IgD-negative memory B cell (primary cell): Measurements from ENCODE around the gene BTBD3. TPM values are rescaled to one million over a fixed set of nuclear protein-coding genes. Genes with fewer than 3 reads are reported as not detected.

ENCODE experiments used
- H3K27ac Mint-ChIP-seq, 3 donors: one replicate each; pipeline ENCODE4 v1.8.0; 2020 to 2022; ENCODE audit warnings: mild to moderate bottlenecking in 3 of 3, mixed read lengths in 3 of 3, moderate library complexity in 1 of 3
- H3K27me3 Mint-ChIP-seq: one replicate; pipeline ENCODE4 v1.8.0; 2021; ENCODE audit warnings: mixed read lengths
- H3K36me3 Mint-ChIP-seq: one replicate; pipeline ENCODE4 v1.8.0; 2020; ENCODE audit warnings: mild to moderate bottlenecking, mixed read lengths
- H3K4me1 Mint-ChIP-seq, 3 donors: one replicate each; pipeline ENCODE4 v1.8.0; 2020 to 2022; ENCODE audit warnings: mixed read lengths in 3 of 3, mild to moderate bottlenecking in 1 of 3
- H3K4me3 Mint-ChIP-seq, 4 donors: one replicate each; pipeline ENCODE4 v1.8.0; 2020 to 2022; ENCODE audit warnings: mild to moderate bottlenecking in 4 of 4, mixed read lengths in 4 of 4, moderate library complexity in 3 of 4
- H3K9me3 Mint-ChIP-seq, 3 donors: one replicate each; pipeline ENCODE4 v1.8.0; 2020 to 2021; ENCODE audit warnings: mixed read lengths in 3 of 3, mild to moderate bottlenecking in 1 of 3
- polyA plus RNA-seq: library from polyadenylated mRNA; unstranded; fragments of 300-500 nt; fragmentation: Illumina TruSeq; gene quantifications from one replicate; pipeline ENCODE4 v1.2.3, GENCODE V29; 2021

BTBD3 gene
- polyA plus RNA-seq, 1 donor from 2014 or later: not detected

GRCh38 chr20:11929947-11930346 lies 12.3 kb downstream of the BTBD3 start:
- H3K4me3 Mint-ChIP-seq: no peak overlapping the region
- H3K27me3 Mint-ChIP-seq: no peaks in the 10 kb centered on the region

DNA sequence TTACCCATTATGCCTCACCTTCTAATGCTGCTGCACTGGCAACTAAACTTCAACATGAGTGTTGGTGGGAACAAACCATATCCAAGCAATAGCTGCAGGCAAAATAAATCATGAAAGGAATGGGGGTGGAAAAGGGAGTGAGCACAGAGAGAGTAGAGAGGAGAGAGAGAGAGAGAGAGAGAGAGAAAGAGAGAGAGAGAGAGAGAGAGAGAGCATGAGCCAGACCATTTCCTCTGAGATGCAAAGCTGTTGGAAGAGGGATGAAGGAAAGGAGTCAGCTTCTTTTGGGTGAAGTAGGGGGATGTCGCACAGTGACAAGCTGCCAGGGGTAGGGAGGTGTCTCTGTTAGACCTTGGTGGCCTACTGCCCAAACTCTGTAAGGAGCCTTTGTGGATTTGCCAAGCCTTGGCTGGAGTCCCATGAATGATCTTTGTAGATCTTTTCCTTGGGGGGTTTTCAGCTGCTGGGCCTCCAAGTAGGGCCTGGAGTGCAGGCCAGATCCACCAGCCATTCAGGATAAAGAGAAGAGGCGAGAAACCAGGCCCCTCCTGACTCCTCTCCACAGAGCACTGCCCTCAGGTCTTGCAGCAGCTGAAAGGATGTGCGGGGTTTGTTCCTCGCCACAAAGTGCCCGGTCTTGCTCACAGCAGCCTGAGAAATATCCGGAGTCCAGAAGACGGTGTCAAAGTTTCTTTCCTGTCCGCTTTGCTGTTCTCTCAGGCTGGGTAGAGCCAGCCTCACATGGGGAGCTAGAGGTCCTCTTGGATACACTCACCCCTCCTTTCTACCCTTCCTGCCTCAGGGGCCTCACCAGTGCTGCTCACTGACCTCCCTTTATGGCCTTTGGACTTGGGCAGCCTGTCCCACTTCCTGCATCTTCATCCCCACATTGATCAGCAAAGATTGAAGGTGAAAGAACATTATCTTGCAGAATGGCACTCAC lies 17.8 kb downstream of the BTBD3 start:
- H3K27ac Mint-ChIP-seq: no peak overlapping the region
- no peaks in the 10 kb centered on the region for H3K36me3 Mint-ChIP-seq
- H3K9me3 Mint-ChIP-seq: peaks cover 0 to 5% (median 0%) of the 10 kb centered on the region in 3 donors
- H3K27me3 Mint-ChIP-seq: no peaks in the 10 kb centered on the region
- no peak overlapping the region for H3K4me3 Mint-ChIP-seq
- H3K4me1 Mint-ChIP-seq: no peaks in the 10 kb centered on the region

More at GRCh38 chr20:11929947-11930346, 12.3 kb downstream of the BTBD3 start:
- H3K9me3 Mint-ChIP-seq: peaks cover 0 to 6% (median 2%) of the 10 kb centered on the region in 3 donors
- no peaks in the 10 kb centered on the region for H3K4me1 Mint-ChIP-seq
- no peaks in the 10 kb centered on the region for H3K36me3 Mint-ChIP-seq
- H3K27ac Mint-ChIP-seq: no peak overlapping the region

DNA sequence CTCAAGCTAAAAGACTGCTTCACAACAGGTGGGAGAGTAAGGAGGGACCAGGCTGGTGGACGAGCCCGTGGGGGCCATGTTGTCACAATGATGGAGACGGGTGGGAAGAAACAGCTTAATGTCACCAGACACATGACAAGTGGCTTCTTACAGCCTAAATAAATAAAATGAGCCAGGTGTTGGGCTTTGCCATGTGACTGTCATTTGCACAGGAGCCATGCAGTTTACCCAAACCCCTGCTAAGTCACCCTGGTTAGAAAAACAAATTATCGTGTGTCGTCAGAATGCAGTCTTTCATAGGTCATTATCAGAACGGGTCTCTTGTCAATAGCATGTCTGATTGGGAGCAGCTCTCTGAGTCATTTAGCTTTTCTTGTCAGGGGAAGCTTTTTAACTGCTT lies 18.5 kb downstream of the BTBD3 start:
- no peak overlapping the region for H3K27ac Mint-ChIP-seq
- H3K36me3 Mint-ChIP-seq: no peaks in the 10 kb centered on the region
- H3K4me3 Mint-ChIP-seq: no peak overlapping the region
- no peaks in the 10 kb centered on the region for H3K4me1 Mint-ChIP-seq
- H3K27me3 Mint-ChIP-seq: no peaks in the 10 kb centered on the region
- H3K9me3 Mint-ChIP-seq: peaks cover 0 to 5% (median 0%) of the 10 kb centered on the region in 3 donors

- H3K4me3 Mint-ChIP-seq: no peak overlapping the region
- no peaks in the 10 kb centered on the region for H3K36me3 Mint-ChIP-seq
- no peaks in the 10 kb centered on the region for H3K27me3 Mint-ChIP-seq
- H3K4me1 Mint-ChIP-seq: no peaks in the 10 kb centered on the region
- H3K9me3 Mint-ChIP-seq: peaks cover 0 to 5% (median 0%) of the 10 kb centered on the region in 3 donors
- no peak overlapping the region for H3K27ac Mint-ChIP-seq
Measured at GRCh38 chr20:11937230-11937629, 19.5 kb downstream of the BTBD3 start.

GRCh38 chr20:11941593-11942246 lies 24.0 kb downstream of the BTBD3 start:
- Mint-ChIP-seq H3K36me3 (no peaks in the 10 kb centered on the region), H3K27me3 (no peaks in the 10 kb centered on the region), H3K4me3 (no peak overlapping the region), H3K9me3 (peaks cover 0 to 2% (median 0%) of the 10 kb centered on the region in 3 donors), H3K27ac (no peak overlapping the region), H3K4me1 (no peaks in the 10 kb centered on the region)

DNA sequence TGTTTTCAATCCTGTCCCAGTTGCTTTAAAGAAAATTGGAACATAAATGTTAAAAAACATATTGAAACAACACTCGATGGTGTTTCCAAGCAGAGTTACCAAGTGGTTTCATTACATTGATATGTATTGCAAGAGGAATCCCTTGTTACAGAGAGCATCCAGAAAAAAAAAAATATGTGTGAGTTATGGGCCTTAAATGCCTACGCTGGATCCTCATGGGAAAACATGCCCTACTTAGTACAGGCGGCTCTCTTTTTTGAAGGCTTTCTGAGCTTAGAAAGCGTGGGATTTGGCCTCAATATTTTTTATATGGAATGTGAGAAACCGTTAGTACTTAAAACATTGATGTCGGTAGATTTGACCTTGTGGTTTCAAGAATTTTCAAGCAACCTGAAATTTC lies 26.1 kb downstream of the BTBD3 start:
- no peak overlapping the region for H3K27ac Mint-ChIP-seq
- no peak overlapping the region for H3K4me3 Mint-ChIP-seq
- peaks cover 0 to 4% (median 2%) of the 10 kb centered on the region in 3 donors for H3K9me3 Mint-ChIP-seq
- H3K36me3 Mint-ChIP-seq: no peaks in the 10 kb centered on the region
- no peaks in the 10 kb centered on the region for H3K27me3 Mint-ChIP-seq
- no peaks in the 10 kb centered on the region for H3K4me1 Mint-ChIP-seq

- H3K4me1 Mint-ChIP-seq: no peaks in the 10 kb centered on the region
- H3K9me3 Mint-ChIP-seq: peaks cover 0 to 11% (median 5%) of the 10 kb centered on the region in 3 donors
- no peaks in the 10 kb centered on the region for H3K36me3 Mint-ChIP-seq
- no peak overlapping the region for H3K4me3 Mint-ChIP-seq
- no peaks in the 10 kb centered on the region for H3K27me3 Mint-ChIP-seq
- no peak overlapping the region for H3K27ac Mint-ChIP-seq
Measured at GRCh38 chr20:11948806-11949205, 31.1 kb downstream of the BTBD3 start.

DNA sequence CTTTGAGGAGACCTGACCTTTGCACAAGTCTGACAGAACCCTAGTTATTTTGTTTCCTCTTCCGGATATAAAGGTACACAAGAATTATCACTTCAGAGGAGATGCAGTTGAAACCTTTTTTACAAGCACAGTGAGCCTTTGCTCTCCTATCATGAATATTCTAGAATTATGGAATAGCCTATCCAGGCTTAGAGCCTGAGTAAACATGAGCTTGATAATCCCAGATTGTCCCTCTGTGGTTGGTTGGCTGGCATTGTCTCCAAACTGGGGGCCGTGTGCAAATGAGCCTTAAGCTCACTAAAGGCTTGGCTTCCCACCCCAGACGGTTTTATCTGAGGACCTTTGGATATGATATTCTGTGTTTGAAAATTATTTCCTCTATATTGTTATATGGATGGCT lies 32.0 kb downstream of the BTBD3 start:
- Mint-ChIP-seq H3K36me3 (no peaks in the 10 kb centered on the region), H3K4me3 (no peak overlapping the region), H3K9me3 (peaks cover 0 to 18% (median 5%) of the 10 kb centered on the region in 3 donors), H3K27me3 (no peaks in the 10 kb centered on the region), H3K27ac (no peak overlapping the region), H3K4me1 (no peaks in the 10 kb centered on the region)

GRCh38 chr20:11951696-11952095 lies 34.0 kb downstream of the BTBD3 start:
- Mint-ChIP-seq H3K4me1 (no peaks in the 10 kb centered on the region), H3K36me3 (no peaks in the 10 kb centered on the region), H3K9me3 (peaks cover 0 to 21% (median 4%) of the 10 kb centered on the region in 3 donors), H3K27ac (no peak overlapping the region), H3K4me3 (no peak overlapping the region), H3K27me3 (no peaks in the 10 kb centered on the region)

DNA sequence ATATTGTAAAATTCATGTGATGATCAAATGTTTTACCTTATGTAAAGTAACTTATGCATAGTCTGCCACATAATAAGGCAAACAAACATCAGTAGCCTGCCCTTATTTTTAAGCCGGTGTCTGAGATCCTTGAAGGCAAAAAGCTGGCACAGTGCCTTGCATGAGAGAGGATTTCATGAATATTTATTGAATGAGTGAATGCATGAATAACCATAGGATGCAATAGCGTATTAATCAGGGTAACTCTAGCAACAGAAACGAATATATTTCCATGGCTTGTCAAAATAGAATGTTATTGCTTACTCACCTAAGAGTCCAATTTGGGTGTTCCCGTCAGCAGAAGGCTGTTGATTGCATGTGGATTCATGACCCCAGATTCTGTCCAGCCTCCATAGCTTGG lies 34.9 kb downstream of the BTBD3 start:
- no peak overlapping the region for H3K4me3 Mint-ChIP-seq
- H3K27ac Mint-ChIP-seq: no peak overlapping the region

GRCh38 chr20:11957911-11958310 lies 40.2 kb downstream of the BTBD3 start:
- no peak overlapping the region for H3K27ac Mint-ChIP-seq
- no peaks in the 10 kb centered on the region for H3K36me3 Mint-ChIP-seq
- H3K9me3 Mint-ChIP-seq: peaks cover 0 to 10% (median 5%) of the 10 kb centered on the region in 3 donors
- no peaks in the 10 kb centered on the region for H3K27me3 Mint-ChIP-seq
- H3K4me3 Mint-ChIP-seq: no peak overlapping the region
- no peaks in the 10 kb centered on the region for H3K4me1 Mint-ChIP-seq

More for the DNA sequence above, 34.9 kb downstream of the BTBD3 start:
- Mint-ChIP-seq H3K4me1 (no peaks in the 10 kb centered on the region), H3K27me3 (no peaks in the 10 kb centered on the region), H3K36me3 (no peaks in the 10 kb centered on the region), H3K9me3 (peaks cover 0 to 17% (median 4%) of the 10 kb centered on the region in 3 donors)

DNA sequence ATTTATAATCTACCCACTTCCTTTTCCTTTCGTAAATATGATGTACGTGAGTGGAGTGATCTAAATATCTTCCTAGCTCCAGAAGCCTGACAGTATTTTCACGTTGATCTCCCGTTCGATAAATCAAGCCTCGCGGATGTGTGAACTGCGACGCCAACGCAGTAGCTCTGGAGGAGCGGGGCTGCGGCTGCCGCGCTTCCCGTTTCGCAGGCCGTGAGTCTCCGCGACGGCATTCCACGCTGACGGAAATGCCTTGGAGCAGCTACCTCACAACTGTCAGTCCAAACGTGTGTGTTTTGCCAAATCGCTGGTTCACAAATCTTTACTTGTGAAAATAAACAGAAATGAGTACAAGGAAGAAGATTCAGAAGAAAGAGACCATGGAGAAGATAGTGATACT lies 41.2 kb downstream of the BTBD3 start:
- Mint-ChIP-seq H3K9me3 (peaks cover 0 to 13% (median 2%) of the 10 kb centered on the region in 3 donors), H3K4me3 (no peak overlapping the region), H3K4me1 (no peaks in the 10 kb centered on the region), H3K27me3 (no peaks in the 10 kb centered on the region), H3K27ac (no peak overlapping the region), H3K36me3 (no peaks in the 10 kb centered on the region)

DNA sequence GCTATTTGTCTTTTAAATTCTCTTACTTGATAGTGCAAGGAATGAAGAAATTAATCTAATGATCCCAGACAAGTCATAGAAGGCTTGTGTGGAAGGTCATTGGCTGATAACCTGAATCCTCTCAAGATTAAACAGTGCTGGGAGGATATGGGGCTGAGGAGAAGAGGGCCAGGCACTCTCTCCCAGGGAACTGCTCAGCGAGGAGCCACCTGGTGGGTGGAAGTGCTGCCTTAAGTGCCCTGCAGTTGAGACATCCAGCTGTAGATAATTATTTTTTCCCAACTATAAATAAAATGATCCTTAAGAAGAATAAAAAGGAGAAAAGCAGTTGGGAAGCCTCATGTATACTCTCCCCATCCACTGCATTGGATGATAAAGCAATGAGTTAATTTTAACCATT lies 47.9 kb downstream of the BTBD3 start:
- Mint-ChIP-seq H3K4me3 (no peak overlapping the region), H3K36me3 (no peaks in the 10 kb centered on the region), H3K27me3 (no peaks in the 10 kb centered on the region), H3K27ac (no peak overlapping the region), H3K4me1 (no peaks in the 10 kb centered on the region), H3K9me3 (peaks cover 0 to 3% (median 3%) of the 10 kb centered on the region in 3 donors)

GRCh38 chr20:11966186-11966585 lies 48.5 kb downstream of the BTBD3 start:
- H3K27ac Mint-ChIP-seq: no peak overlapping the region
- H3K36me3 Mint-ChIP-seq: no peaks in the 10 kb centered on the region
- H3K4me3 Mint-ChIP-seq: no peak overlapping the region
- H3K27me3 Mint-ChIP-seq: no peaks in the 10 kb centered on the region
- H3K4me1 Mint-ChIP-seq: no peaks in the 10 kb centered on the region
- H3K9me3 Mint-ChIP-seq: peaks cover 0 to 3% (median 3%) of the 10 kb centered on the region in 3 donors

DNA sequence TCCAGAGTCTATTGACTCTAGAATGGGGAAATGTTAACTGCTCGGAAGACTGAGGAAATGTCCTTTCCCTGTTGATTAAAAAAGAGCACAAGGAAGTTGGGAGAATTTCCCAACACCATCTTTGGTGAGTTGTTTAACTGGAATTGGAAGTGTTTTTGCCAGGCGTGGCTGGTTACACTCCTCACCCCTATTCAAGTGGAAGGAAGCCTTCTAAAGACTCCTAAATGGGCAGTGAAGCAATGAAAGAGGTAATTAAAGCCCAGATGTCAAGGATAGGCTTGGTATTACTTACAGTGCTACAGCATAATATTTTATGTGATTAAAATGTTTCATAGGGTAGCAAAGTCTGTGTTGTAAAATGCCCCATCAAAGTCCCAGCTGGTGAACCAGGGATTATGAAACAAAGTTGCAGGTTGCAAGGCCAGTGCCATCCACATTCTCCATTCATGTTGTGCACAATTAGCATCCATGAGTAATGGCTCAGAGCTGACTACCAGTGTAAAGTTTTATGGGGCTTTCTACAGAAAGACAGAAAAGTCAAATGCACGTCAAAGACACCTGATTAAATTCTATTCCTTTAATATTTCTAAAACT lies 52.6 kb downstream of the BTBD3 start:
- Mint-ChIP-seq H3K9me3 (peaks cover 2 to 7% (median 2%) of the 10 kb centered on the region in 3 donors), H3K36me3 (no peaks in the 10 kb centered on the region), H3K27me3 (no peaks in the 10 kb centered on the region), H3K4me1 (no peaks in the 10 kb centered on the region), H3K27ac (no peak overlapping the region), H3K4me3 (no peak overlapping the region)
